GM12864 (cell line): ENCODE results near the gene JUN.

ENCODE experiments used
- DNase-seq: peaks from one replicate; pipeline ENCODE4 v3.0.0-alpha.2; 2011; ENCODE audit warnings: low read depth
- H3K4me3 ChIP-seq: 2 replicates; pipeline ENCODE4 v1.5.1; 2011; ENCODE audit warnings: mild to moderate bottlenecking, low read depth, low read length, control low read depth
- CTCF ChIP-seq: IDR thresholded peaks from 2 replicates; pipeline ENCODE4 v1.5.1; 2011; ENCODE audit warnings: low read depth, mild to moderate bottlenecking, moderate library complexity, low read length, control low read depth, inconsistent platforms; ENCODE audit errors: missing control alignments

Gene JUN

GRCh38 chr1:58815069-58815685 is 31.3 kb upstream of the JUN start:
- TF ChIP-seq CTCF = no peak
- peak overlapping the region; percentile 52 for H3K4me3 ChIP-seq
- peak; percentile 45 for DNase-seq

GRCh38 chr1:58814251-58815068 is 30.6 kb upstream of the JUN start:
- no peak overlapping the region; the same call in 1 of the 2 replicates for H3K4me3 ChIP-seq
- DNase-seq = no peak
- TF ChIP-seq CTCF = no peak

GRCh38 chr1:58813801-58814200 is 30.0 kb upstream of the JUN start:
- no peak overlapping the region for H3K4me3 ChIP-seq
- no peak for DNase-seq
- no peak for TF ChIP-seq CTCF

GRCh38 chr1:58813361-58813760 is 29.5 kb upstream of the JUN start:
- DNase-seq = no peak
- no peak overlapping the region for H3K4me3 ChIP-seq
- no peak for TF ChIP-seq CTCF

- no peak for TF ChIP-seq CTCF
- H3K4me3 ChIP-seq = no peak overlapping the region
- DNase-seq = no peak
Observed at GRCh38 chr1:58812926-58813325, 29.1 kb upstream of the JUN start.

- H3K4me3 ChIP-seq = no peak overlapping the region
- no peak for TF ChIP-seq CTCF
Observed at GRCh38 chr1:58812468-58812867, 28.6 kb upstream of the JUN start.

More at GRCh38 chr1:58812468-58812867, 28.6 kb upstream of the JUN start:
- no peak for DNase-seq
